Liver (tissue), 9 donors: ENCODE measurements around the gene FAM53B. TPM values are rescaled to one million over a fixed set of nuclear protein-coding genes. Genes with fewer than 3 reads are reported as not detected.

ENCODE experiments used
- DNase-seq: peaks from one replicate; pipeline ENCODE4 v3.0.0-alpha.2; 2017; ENCODE audit warnings: low spot score
- H3K27ac ChIP-seq, 2 donors: one replicate each; pipeline ENCODE4 v1.7.0; 2013; ENCODE audit warnings: inconsistent platforms in 2 of 2, low read length in 2 of 2, control low read depth in 1 of 2, low read depth in 1 of 2, mild to moderate bottlenecking in 1 of 2
- H3K27me3 ChIP-seq, 4 donors: one replicate each; pipeline versions ENCODE4 v1.6.1 to v1.7.0; 2013; ENCODE audit warnings: low read length in 3 of 4, inconsistent platforms in 1 of 4, mild to moderate bottlenecking in 1 of 4, moderate library complexity in 1 of 4; ENCODE audit not compliant: control insufficient read depth in 4 of 4, insufficient read depth in 4 of 4
- H3K36me3 ChIP-seq, 4 donors: one replicate each; pipeline versions ENCODE4 v1.6.1 to v1.7.0; 2013; ENCODE audit warnings: low read length in 3 of 4, mild to moderate bottlenecking in 3 of 4, low read depth in 1 of 4, moderate library complexity in 1 of 4; ENCODE audit not compliant: control insufficient read depth in 4 of 4, insufficient read depth in 3 of 4
- H3K4me1 ChIP-seq, 4 donors: one replicate each; pipeline versions ENCODE4 v1.6.1 to v1.7.0; 2013; ENCODE audit warnings: low read length in 3 of 4, mild to moderate bottlenecking in 3 of 4, moderate library complexity in 1 of 4; ENCODE audit not compliant: control insufficient read depth in 4 of 4, insufficient read depth in 4 of 4
- H3K4me3 ChIP-seq, 3 donors: one replicate each; pipeline versions ENCODE4 v1.6.1 to v1.7.0; 2013; ENCODE audit warnings: low read length in 3 of 3, control low read depth in 1 of 3, low read depth in 1 of 3, mild to moderate bottlenecking in 1 of 3
- H3K9ac ChIP-seq, 2 donors: one replicate each; pipeline ENCODE4 v1.7.0; 2013; ENCODE audit warnings: low read length in 2 of 2, mild to moderate bottlenecking in 2 of 2, moderate library complexity in 2 of 2, control low read depth in 1 of 2, low read depth in 1 of 2
- H3K9me3 ChIP-seq, 4 donors: one replicate each; pipeline versions ENCODE4 v1.6.1 to v1.7.0; 2013; ENCODE audit warnings: low read length in 3 of 4; ENCODE audit not compliant: control insufficient read depth in 4 of 4
- ATF3 ChIP-seq: IDR thresholded peaks from 2 replicates; pipeline ENCODE4 v1.6.1; 2016; ENCODE audit warnings: antibody characterized with exemption
- CTCF ChIP-seq: fragments of 150-350 bp; IDR thresholded peaks from 2 replicates; pipeline ENCODE4 v1.5.1; 2017; ENCODE audit warnings: improper control_type of control experiment, low read depth, low read length; ENCODE audit not compliant: missing input control
- EGR1 ChIP-seq, 2 donors: IDR thresholded peaks; 2 replicates each; pipeline ENCODE4 v1.6.1; 2016 to 2018; ENCODE audit warnings: antibody characterized with exemption in 2 of 2, low read depth in 2 of 2
- FOXA1 ChIP-seq: IDR thresholded peaks from 2 replicates; pipeline ENCODE4 v1.6.1; 2016; ENCODE audit warnings: antibody characterized with exemption
- FOXA2 ChIP-seq: IDR thresholded peaks from 2 replicates; pipeline ENCODE4 v1.6.1; 2016; ENCODE audit warnings: antibody characterized with exemption
- GABPA ChIP-seq, 2 donors: IDR thresholded peaks in 1 of 2; conservative IDR thresholded peaks in 1 of 2; 2 replicates each; pipeline ENCODE4 v1.6.1; 2016; ENCODE audit warnings: antibody characterized with exemption in 2 of 2, mild to moderate bottlenecking in 1 of 2, moderate library complexity in 1 of 2
- HNF4A ChIP-seq, 2 donors: conservative IDR thresholded peaks; 2 replicates each; pipeline ENCODE4 v1.6.1; 2016; ENCODE audit warnings: antibody characterized with exemption in 2 of 2, mild to moderate bottlenecking in 2 of 2
- HNF4G ChIP-seq: IDR thresholded peaks from 2 replicates; pipeline ENCODE4 v1.6.1; 2016; ENCODE audit warnings: antibody characterized with exemption
- JUND ChIP-seq, 2 donors: IDR thresholded peaks; 2 replicates each; pipeline ENCODE4 v1.6.1; 2016; ENCODE audit warnings: antibody characterized with exemption in 2 of 2
- MAX ChIP-seq: IDR thresholded peaks from 2 replicates; pipeline ENCODE4 v1.6.1; 2016; ENCODE audit warnings: antibody characterized with exemption
- NR2F2 ChIP-seq: IDR thresholded peaks from 2 replicates; pipeline ENCODE4 v1.6.1; 2016; ENCODE audit warnings: antibody characterized with exemption
- RAD21 ChIP-seq, 2 donors: IDR thresholded peaks; 2 replicates each; pipeline ENCODE4 v1.6.1; 2016; ENCODE audit warnings: antibody characterized with exemption in 2 of 2, mild to moderate bottlenecking in 2 of 2
- REST ChIP-seq: IDR thresholded peaks from 2 replicates; pipeline ENCODE4 v1.6.1; 2016; ENCODE audit warnings: antibody characterized with exemption, mild to moderate bottlenecking
- RXRA ChIP-seq, 2 donors: IDR thresholded peaks; 2 replicates each; pipeline ENCODE4 v1.6.1; 2017 to 2018; ENCODE audit warnings: antibody characterized with exemption in 2 of 2, mild to moderate bottlenecking in 1 of 2
- SP1 ChIP-seq: IDR thresholded peaks from 2 replicates; pipeline ENCODE4 v1.6.1; 2018; ENCODE audit warnings: antibody characterized with exemption, mild to moderate bottlenecking
- TAF1 ChIP-seq: conservative IDR thresholded peaks from 2 replicates; pipeline ENCODE4 v1.6.1; 2016; ENCODE audit warnings: antibody characterized with exemption, mild to moderate bottlenecking
- YY1 ChIP-seq: IDR thresholded peaks from 2 replicates; pipeline ENCODE4 v1.6.1; 2016; ENCODE audit warnings: antibody characterized with exemption, mild to moderate bottlenecking
- ZBTB33 ChIP-seq: IDR thresholded peaks from 2 replicates; pipeline ENCODE4 v1.6.1; 2016; ENCODE audit warnings: antibody characterized with exemption
- WGBS: extraction: QIAGEN DNeasy Blood & Tissue Kit; methylation state at CpG from one replicate; pipeline ENCODE4 v1.1.7; 2013; 5-methylcytosine and 5-hydroxymethylcytosine counted together
- polyA plus RNA-seq, 2 donors: library from polyadenylated mRNA; stranded (reverse) in 1 of 2; unstranded in 1 of 2; fragments of 200-250 nt in 1 of 2; fragments of >200 nt in 1 of 2; fragmentation: Nextera tagmentation in 1 of 2; extraction: Ambion mirVana in 1 of 2; gene quantifications; one replicate each; pipeline versions ENCODE4 v1.2.1 to v1.2.3, GENCODE V29; 2013 to 2015
- total RNA-seq, 2 donors: library from RNA; depleted of rRNA; stranded (reverse); fragments of >200 nt; gene quantifications; one replicate each; pipeline ENCODE4 v1.2.3, GENCODE V29; 2014
- donor health status: healthy.
- donor health status: healthy.
- donor health status: healthy.
- donor health status: healthy.
- donor health status: healthy.

The FAM53B gene
- total and polyA plus RNA-seq, 4 donors = 1.1 to 24.0 (median 6.3) TPM

- 95% methylated on average over 8 of the region's 8 CpGs for WGBS
- Histone ChIP-seq H3K9me3 (no peaks in the 10 kb centered on the region), H3K36me3 (no peaks in the 10 kb centered on the region), H3K27ac (no peak overlapping the region), H3K9ac (no peak overlapping the region), H3K27me3 (no peaks in the 10 kb centered on the region), H3K4me3 (no peak overlapping the region), H3K4me1 (peaks cover 4 to 24% (median 13%) of the 10 kb centered on the region in 4 donors)
- no peak for TF ChIP-seq FOXA1
- no peak for TF ChIP-seq RAD21 (IDR thresholded peaks at IDR 0.05)
- no peak for TF ChIP-seq CTCF
- TF ChIP-seq EGR1 (IDR thresholded peaks at IDR 0.05; ENCODE audit: low read depth in 2 of 2) = no peak
- TF ChIP-seq JUND (IDR thresholded peaks at IDR 0.05) = no peak
- TF ChIP-seq NR2F2 = no peak
- DNase-seq = no peak
Observed at GRCh38 chr10:124652701-124653100, 91.5 kb downstream of the FAM53B start.

- no peak for DNase-seq
- H3K9ac ChIP-seq = no peak overlapping the region
- no peaks in the 10 kb centered on the region for H3K9me3 ChIP-seq
- H3K27me3 ChIP-seq = no peaks in the 10 kb centered on the region
- TF ChIP-seq FOXA1 (no peak), SP1 (no peak), CTCF (no peak), JUND (IDR thresholded peaks at IDR 0.05) (no peak), FOXA2 (no peak), RXRA (IDR thresholded peaks at IDR 0.05) (no peak), MAX (no peak), EGR1 (IDR thresholded peaks at IDR 0.05; ENCODE audit: low read depth in 2 of 2) (no peak), HNF4G (no peak), TAF1 (no peak), REST (no peak), ZBTB33 (no peak), NR2F2 (no peak), RAD21 (IDR thresholded peaks at IDR 0.05) (no peak), ATF3 (no peak), GABPA (IDR thresholded peaks at IDR 0.05 in 1 of 2, conservative IDR thresholded peaks at IDR 0.05 in 1 of 2) (no peak), YY1 (no peak), HNF4A (conservative IDR thresholded peaks at IDR 0.05) (no peak)
- H3K4me1 ChIP-seq = peaks cover 4 to 27% (median 15%) of the 10 kb centered on the region in 4 donors
- WGBS = 92% methylated on average over 5 of the region's 5 CpGs
- no peak overlapping the region for H3K4me3 ChIP-seq
- H3K27ac ChIP-seq = no peak overlapping the region
- no peaks in the 10 kb centered on the region for H3K36me3 ChIP-seq
Observed at GRCh38 chr10:124652200-124652599, 92.0 kb downstream of the FAM53B start.
